Measurements from ENCODE around the gene TTC34. TPM values are rescaled to one million over a fixed set of nuclear protein-coding genes. Genes with fewer than 3 reads are reported as not detected.

TTC34 gene
- total RNA-seq, 4 donors from 2014 or later: not detected

GRCh38 chr1:2836333-2836970 lies 35.0 kb upstream of the TTC34 start:
- Histone ChIP-seq H3K27me3 (peaks cover 0 to 12% (median 3%) of the 10 kb centered on the region in 3 donors), H3K4me1 (no peaks in the 10 kb centered on the region), H3K9me3 (no peaks in the 10 kb centered on the region), H3K36me3 (no peaks in the 10 kb centered on the region), H3K4me3 (no peak overlapping the region), H3K27ac (no peak overlapping the region)
- in situ Hi-C loops (cut with MboI; ENCODE audit: low sequenced_read_pairs in 4 of 4): no loop called here
- ATAC-seq: no peak
- intact Hi-C loops (cut with DNase I; ENCODE audit: low total_unique reads): no loop called here
- TF ChIP-seq CTCF (IDR thresholded peaks at IDR 0.05 in 4 of 5, conservative IDR thresholded peaks at IDR 0.05 in 1 of 5) (no peak), POLR2A (IDR thresholded peaks at IDR 0.05) (no peak)
- no peak for DNase-seq

GRCh38 chr1:2835650-2836159 lies 34.2 kb upstream of the TTC34 start:
- Histone ChIP-seq H3K36me3 (no peaks in the 10 kb centered on the region), H3K4me1 (no peaks in the 10 kb centered on the region), H3K27me3 (peaks cover 0 to 12% (median 3%) of the 10 kb centered on the region in 3 donors), H3K27ac (no peak overlapping the region), H3K9me3 (no peaks in the 10 kb centered on the region), H3K4me3 (no peak overlapping the region)
- no peak for DNase-seq
- in situ Hi-C loops (cut with MboI; ENCODE audit: low sequenced_read_pairs in 4 of 4): no loop called here
- TF ChIP-seq POLR2A (IDR thresholded peaks at IDR 0.05): no peak
- no peak for TF ChIP-seq CTCF (IDR thresholded peaks at IDR 0.05 in 4 of 5, conservative IDR thresholded peaks at IDR 0.05 in 1 of 5)
- no peak for ATAC-seq
- intact Hi-C loops (cut with DNase I; ENCODE audit: low total_unique reads): no loop called here

GRCh38 chr1:2834741-2835564 lies 33.5 kb upstream of the TTC34 start:
- no peak for DNase-seq
- no peaks in the 10 kb centered on the region for H3K4me1 ChIP-seq
- in situ Hi-C loops (cut with MboI; ENCODE audit: low sequenced_read_pairs in 4 of 4): no loop called here
- no peak for TF ChIP-seq POLR2A (IDR thresholded peaks at IDR 0.05)
- no peak for TF ChIP-seq CTCF (IDR thresholded peaks at IDR 0.05 in 4 of 5, conservative IDR thresholded peaks at IDR 0.05 in 1 of 5)
- no peak for ATAC-seq
- intact Hi-C loops (cut with DNase I; ENCODE audit: low total_unique reads): no loop called here
- H3K36me3 ChIP-seq: no peaks in the 10 kb centered on the region
- no peak overlapping the region for H3K27ac ChIP-seq
- H3K27me3 ChIP-seq: peaks cover 0 to 10% (median 2%) of the 10 kb centered on the region in 3 donors
- no peak overlapping the region for H3K4me3 ChIP-seq
- no peaks in the 10 kb centered on the region for H3K9me3 ChIP-seq

GRCh38 chr1:2834146-2834475 lies 32.6 kb upstream of the TTC34 start:
- H3K4me1 ChIP-seq: no peaks in the 10 kb centered on the region
- H3K9me3 ChIP-seq: no peaks in the 10 kb centered on the region
- in situ Hi-C loops (cut with MboI; ENCODE audit: low sequenced_read_pairs in 4 of 4) (no loop called here), intact Hi-C loops (cut with DNase I; ENCODE audit: low total_unique reads) (no loop called here)
- TF ChIP-seq CTCF (IDR thresholded peaks at IDR 0.05 in 4 of 5, conservative IDR thresholded peaks at IDR 0.05 in 1 of 5) (no peak), POLR2A (IDR thresholded peaks at IDR 0.05) (no peak)
- H3K27me3 ChIP-seq: peaks cover 0 to 8% (median 0%) of the 10 kb centered on the region in 3 donors
- H3K4me3 ChIP-seq: no peak overlapping the region
- H3K27ac ChIP-seq: no peak overlapping the region
- no peaks in the 10 kb centered on the region for H3K36me3 ChIP-seq
- no peak for ATAC-seq
- DNase-seq: no peak
